Panc1 (cell line): Measurements from ENCODE around the gene SPART. TPM values are rescaled to one million over a fixed set of nuclear protein-coding genes. Genes with fewer than 3 reads are reported as not detected.

ENCODE experiments used
- ATAC-seq: fragments of 200-7000 bp; cut with Tn5 transposase; 2 replicates; pipeline ENCODE4 v1.9.1; 2020; ENCODE audit warnings: mild to moderate bottlenecking, moderate library complexity
- BruUV-seq: library from RNA; stranded (reverse); fragments of 400-500 nt; replicated peaks from 2 replicates; lab custom pipeline; 2021; lab: Mats Ljungman, UMichigan
- CTCF ChIA-PET: fragments of 300-600 bp; sonication (Branson Sonifier 250); formaldehyde crosslinking; loops from one replicate; lab custom pipeline; 2022; ENCODE audit warnings: antibody characterized with exemption; lab: Charles Lee
- POLR2A ChIA-PET: fragments of 300-600 bp; sonication (Branson Sonifier 250); formaldehyde crosslinking; loops from one replicate; lab custom pipeline; 2022; ENCODE audit warnings: antibody characterized with exemption; lab: Charles Lee
- DNase-seq: peaks from one replicate; pipeline ENCODE4 v3.0.0-alpha.2; 2010; ENCODE audit warnings: low read depth, low spot score
- H3K27ac ChIP-seq: 2 replicates; pipeline ENCODE4 v1.5.1; 2011; ENCODE audit warnings: mild to moderate bottlenecking, low read length, inconsistent platforms
- H3K27me3 ChIP-seq: fragments of 200-500 bp; sonication (Bioruptor generic); 2 replicates; pipeline ENCODE4 v1.6.0; 2014; ENCODE audit warnings: low read length, inconsistent platforms; ENCODE audit not compliant: control insufficient read depth, insufficient read depth
- H3K36me3 ChIP-seq: fragments of 200-500 bp; sonication (Bioruptor generic); 2 replicates; pipeline ENCODE4 v1.5.1; 2014; ENCODE audit warnings: inconsistent platforms, mild to moderate bottlenecking, low read length, moderate library complexity; ENCODE audit not compliant: control insufficient read depth, insufficient read depth
- H3K4me1 ChIP-seq: 2 replicates; pipeline ENCODE4 v1.5.1; 2011; ENCODE audit warnings: inconsistent platforms, mild to moderate bottlenecking, low read length, moderate library complexity; ENCODE audit not compliant: control insufficient read depth, insufficient read depth
- H3K4me3 ChIP-seq, 2 experiments: 2 replicates each; pipeline ENCODE4 v1.5.1; 2011 to 2012; ENCODE audit warnings: low read depth in 2 of 2, low read length in 2 of 2, mild to moderate bottlenecking in 2 of 2, inconsistent platforms in 1 of 2, moderate library complexity in 1 of 2
- H3K9me3 ChIP-seq: fragments of 200-500 bp; sonication (Bioruptor generic); 2 replicates; pipeline ENCODE4 v1.5.1; 2014; ENCODE audit warnings: low read depth, mild to moderate bottlenecking, inconsistent platforms, low read length, moderate library complexity; ENCODE audit not compliant: control insufficient read depth, insufficient read depth
- POLR2AphosphoS5 ChIP-seq: IDR thresholded peaks from 2 replicates; pipeline ENCODE4 v1.6.1; 2012; ENCODE audit warnings: mild to moderate bottlenecking, low read depth, low read length, moderate library complexity
- SIN3A ChIP-seq: IDR thresholded peaks from 2 replicates; pipeline ENCODE4 v1.6.1; 2012; ENCODE audit warnings: low read depth, mild to moderate bottlenecking, low read length, moderate library complexity, borderline replicate concordance; ENCODE audit not compliant: insufficient read depth
- TCF7L2 ChIP-seq: IDR thresholded peaks from 2 replicates; pipeline ENCODE4 v1.6.1; 2011; ENCODE audit warnings: mild to moderate bottlenecking, low read depth, low read length, inconsistent platforms
- in situ Hi-C: cut with HindIII; loops from 2 replicates; pipeline ENCODE4 v1.10.0; 2016; ENCODE audit warnings: low sequenced_read_pairs, low pct_unique_long_range_greater_than_20kb
- intact Hi-C: fragments of 100-400 bp; cut with micrococcal nuclease; formaldehyde crosslinking; loops from one replicate; pipeline ENCODE4 v1.10.0; 2022; ENCODE audit not compliant: unreplicated experiment
- total RNA-seq: library from RNA; stranded (reverse); gene quantifications from one replicate; pipeline ENCODE4 v1.2.1, GENCODE V29; 2021; ENCODE audit not compliant: unreplicated experiment
- TF ChIP-seq, protein P1 (sequence below): fragments of 450-650 bp; IDR thresholded peaks from 2 replicates; pipeline ENCODE4 v1.5.1; 2017; ENCODE audit warnings: mild to moderate bottlenecking
- TF ChIP-seq, protein P2 (sequence below), 2 experiments: IDR thresholded peaks; 2 replicates each; pipeline ENCODE4 v1.6.1; 2011 to 2012; ENCODE audit warnings: low read depth in 2 of 2, control low read depth in 1 of 2, low read length in 1 of 2, mild to moderate bottlenecking in 1 of 2, moderate library complexity in 1 of 2; ENCODE audit not compliant: insufficient read depth in 1 of 2

The SPART gene
- total RNA-seq, 1 experiment from 2014 or later, result 38.9 TPM

DNA sequence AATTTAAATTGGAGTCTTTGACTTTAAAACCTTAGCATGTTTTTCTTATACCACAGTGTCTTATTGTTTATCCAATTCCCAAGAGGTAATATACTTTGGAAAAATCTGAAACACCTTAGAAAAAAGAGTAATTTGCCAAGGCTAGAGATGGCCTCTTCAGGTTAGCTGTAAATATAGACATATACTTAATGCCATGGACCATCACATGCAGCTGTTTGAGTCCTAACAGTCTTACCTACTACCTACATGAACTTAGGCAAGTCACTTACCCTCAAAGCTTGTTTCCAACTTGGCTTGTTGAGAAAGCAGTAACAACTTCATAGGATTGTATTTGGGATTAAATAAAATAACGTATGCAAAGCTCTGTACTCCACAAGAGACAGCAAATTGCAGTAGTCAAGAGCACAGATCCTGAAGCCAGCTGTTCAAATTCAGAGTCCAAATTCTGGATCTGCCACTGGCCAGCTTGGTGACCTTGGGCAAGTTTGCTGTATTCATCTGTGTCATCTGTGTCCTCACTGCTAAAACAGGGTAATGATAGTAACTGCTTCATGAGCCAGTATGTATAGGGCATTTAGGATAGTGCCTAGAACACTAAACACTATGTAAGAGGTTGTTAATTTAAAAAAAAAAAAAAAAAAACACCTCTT lies 13.2 kb upstream of the SPART start:
- no TSS peak for BruUV-seq
- intact Hi-C loops (no loop called here), in situ Hi-C loops (no loop called here)
- no peak overlapping the region for H3K4me3 ChIP-seq
- no peak for DNase-seq
- H3K4me1 ChIP-seq, result no peaks in the 10 kb centered on the region
- no peaks in the 10 kb centered on the region; the same call in 1 of the 2 replicates for H3K36me3 ChIP-seq
- TF ChIP-seq SIN3A (no peak), TCF7L2 (no peak), POLR2AphosphoS5 (no peak)
- TF ChIP-seq, protein P1, sequence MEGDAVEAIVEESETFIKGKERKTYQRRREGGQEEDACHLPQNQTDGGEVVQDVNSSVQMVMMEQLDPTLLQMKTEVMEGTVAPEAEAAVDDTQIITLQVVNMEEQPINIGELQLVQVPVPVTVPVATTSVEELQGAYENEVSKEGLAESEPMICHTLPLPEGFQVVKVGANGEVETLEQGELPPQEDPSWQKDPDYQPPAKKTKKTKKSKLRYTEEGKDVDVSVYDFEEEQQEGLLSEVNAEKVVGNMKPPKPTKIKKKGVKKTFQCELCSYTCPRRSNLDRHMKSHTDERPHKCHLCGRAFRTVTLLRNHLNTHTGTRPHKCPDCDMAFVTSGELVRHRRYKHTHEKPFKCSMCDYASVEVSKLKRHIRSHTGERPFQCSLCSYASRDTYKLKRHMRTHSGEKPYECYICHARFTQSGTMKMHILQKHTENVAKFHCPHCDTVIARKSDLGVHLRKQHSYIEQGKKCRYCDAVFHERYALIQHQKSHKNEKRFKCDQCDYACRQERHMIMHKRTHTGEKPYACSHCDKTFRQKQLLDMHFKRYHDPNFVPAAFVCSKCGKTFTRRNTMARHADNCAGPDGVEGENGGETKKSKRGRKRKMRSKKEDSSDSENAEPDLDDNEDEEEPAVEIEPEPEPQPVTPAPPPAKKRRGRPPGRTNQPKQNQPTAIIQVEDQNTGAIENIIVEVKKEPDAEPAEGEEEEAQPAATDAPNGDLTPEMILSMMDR, result no peak
- TF ChIP-seq, protein P2, sequence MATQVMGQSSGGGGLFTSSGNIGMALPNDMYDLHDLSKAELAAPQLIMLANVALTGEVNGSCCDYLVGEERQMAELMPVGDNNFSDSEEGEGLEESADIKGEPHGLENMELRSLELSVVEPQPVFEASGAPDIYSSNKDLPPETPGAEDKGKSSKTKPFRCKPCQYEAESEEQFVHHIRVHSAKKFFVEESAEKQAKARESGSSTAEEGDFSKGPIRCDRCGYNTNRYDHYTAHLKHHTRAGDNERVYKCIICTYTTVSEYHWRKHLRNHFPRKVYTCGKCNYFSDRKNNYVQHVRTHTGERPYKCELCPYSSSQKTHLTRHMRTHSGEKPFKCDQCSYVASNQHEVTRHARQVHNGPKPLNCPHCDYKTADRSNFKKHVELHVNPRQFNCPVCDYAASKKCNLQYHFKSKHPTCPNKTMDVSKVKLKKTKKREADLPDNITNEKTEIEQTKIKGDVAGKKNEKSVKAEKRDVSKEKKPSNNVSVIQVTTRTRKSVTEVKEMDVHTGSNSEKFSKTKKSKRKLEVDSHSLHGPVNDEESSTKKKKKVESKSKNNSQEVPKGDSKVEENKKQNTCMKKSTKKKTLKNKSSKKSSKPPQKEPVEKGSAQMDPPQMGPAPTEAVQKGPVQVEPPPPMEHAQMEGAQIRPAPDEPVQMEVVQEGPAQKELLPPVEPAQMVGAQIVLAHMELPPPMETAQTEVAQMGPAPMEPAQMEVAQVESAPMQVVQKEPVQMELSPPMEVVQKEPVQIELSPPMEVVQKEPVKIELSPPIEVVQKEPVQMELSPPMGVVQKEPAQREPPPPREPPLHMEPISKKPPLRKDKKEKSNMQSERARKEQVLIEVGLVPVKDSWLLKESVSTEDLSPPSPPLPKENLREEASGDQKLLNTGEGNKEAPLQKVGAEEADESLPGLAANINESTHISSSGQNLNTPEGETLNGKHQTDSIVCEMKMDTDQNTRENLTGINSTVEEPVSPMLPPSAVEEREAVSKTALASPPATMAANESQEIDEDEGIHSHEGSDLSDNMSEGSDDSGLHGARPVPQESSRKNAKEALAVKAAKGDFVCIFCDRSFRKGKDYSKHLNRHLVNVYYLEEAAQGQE (IDR thresholded peaks at IDR 0.05; ENCODE audit: insufficient read depth in 1 of 2, low read depth in 2 of 2, low read length in 1 of 2), result no peak
- no peak for ATAC-seq
- ChIA-PET CTCF (no interaction called here), POLR2A (no interaction called here)
- H3K9me3 ChIP-seq, result no peaks in the 10 kb centered on the region
- H3K27me3 ChIP-seq, result no peaks in the 10 kb centered on the region
- H3K27ac ChIP-seq, result no peak overlapping the region

DNA sequence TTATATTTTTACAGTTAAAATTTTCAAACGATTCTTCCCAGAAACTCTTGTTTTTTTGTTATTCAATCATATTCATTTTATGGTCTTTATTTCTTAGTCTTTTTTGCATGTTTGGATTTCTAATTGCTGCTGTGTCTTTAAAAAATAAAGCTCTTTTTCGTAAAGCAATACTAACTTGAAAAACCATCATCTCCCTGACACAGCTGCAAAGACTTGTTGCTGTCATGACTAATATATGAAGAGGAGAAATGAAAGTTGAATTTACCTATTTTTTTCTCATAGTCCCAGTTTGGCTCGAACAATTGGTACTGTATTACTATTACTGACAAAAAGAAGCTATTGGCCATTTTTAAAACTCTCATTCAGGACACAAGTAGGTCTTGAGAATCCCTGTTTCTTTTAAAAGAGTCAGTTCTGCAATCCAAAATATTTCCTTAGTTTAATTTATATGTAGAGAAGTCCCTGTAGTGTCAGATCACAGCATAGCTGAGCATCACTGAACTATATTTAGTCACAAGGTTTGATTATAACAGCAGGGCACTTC lies 12.1 kb upstream of the SPART start:
- POLR2A ChIA-PET, result no interaction called here
- no peaks in the 10 kb centered on the region for H3K9me3 ChIP-seq
- no peak for DNase-seq
- no TSS peak for BruUV-seq
- CTCF ChIA-PET, result no interaction called here
- no peaks in the 10 kb centered on the region for H3K27me3 ChIP-seq
- no peak overlapping the region for H3K27ac ChIP-seq
- intact Hi-C loops (no loop called here), in situ Hi-C loops (no loop called here)
- no peaks in the 10 kb centered on the region for H3K4me1 ChIP-seq
- no peaks in the 10 kb centered on the region; the same call in 1 of the 2 replicates for H3K36me3 ChIP-seq
- no peak for ATAC-seq
- TF ChIP-seq TCF7L2 (no peak), POLR2AphosphoS5 (no peak)
- TF ChIP-seq, protein P1, result no peak
- no peak overlapping the region for H3K4me3 ChIP-seq
